ENCODE results near the gene STX5. TPM values are rescaled to one million over a fixed set of nuclear protein-coding genes. Genes with fewer than 3 reads are reported as not detected.
A peak's percentile ranks its signal among the peaks of the same experiment; 100 is the strongest.

Gene STX5
- total and polyA plus RNA-seq, 9 of the 15 experiments (the other 6 are each of a cell fraction or from before 2014, with no cell fraction given): 2.8 to 28.6 (median 23.7) TPM

DNA sequence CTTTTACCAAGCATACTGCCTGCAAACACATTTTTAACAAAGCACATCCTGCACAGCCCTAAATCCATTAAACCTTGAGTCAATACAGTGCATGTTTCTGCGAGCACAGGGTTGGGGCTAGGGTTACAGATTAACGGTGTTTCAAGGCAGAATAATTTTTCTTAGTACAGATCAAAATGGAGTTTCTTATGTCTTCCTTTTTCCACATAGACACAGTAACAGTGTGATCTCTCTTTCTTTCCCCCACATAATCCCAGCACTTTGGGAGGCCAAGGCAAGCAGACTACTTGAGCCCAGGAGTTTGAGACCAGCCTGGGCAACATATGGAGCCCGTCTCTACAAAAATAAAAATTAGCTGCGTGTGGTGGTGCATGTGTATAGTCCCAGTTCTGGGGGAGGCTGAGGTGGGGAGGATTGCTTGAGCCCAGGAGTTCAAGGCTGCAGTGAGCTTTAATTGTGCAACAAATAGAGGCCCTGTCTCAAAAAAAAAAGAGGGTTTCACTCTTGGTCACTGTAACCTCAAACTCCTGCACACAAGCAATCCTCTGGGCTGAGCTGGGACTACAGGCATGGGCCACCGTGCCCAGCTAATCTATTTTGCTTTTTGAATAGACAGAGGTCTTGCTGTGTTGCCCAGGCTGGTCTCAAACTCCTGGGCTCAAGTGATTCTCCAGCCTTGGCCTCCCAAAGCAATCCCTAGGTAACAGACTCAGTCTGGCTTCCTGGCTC, 29.1 kb upstream of the STX5 start (continued):
- TF ChIP-seq HINFP (tag; conservative IDR thresholded peaks at IDR 0.05; ENCODE audit: low read depth) (0 out of 2 replicates have a peak, but pooled peaks have one; percentile 22), ADNP (tag; IDR thresholded peaks at IDR 0.05) (no peak), GABPB1 (CRISPR knock-in tag; IDR thresholded peaks at IDR 0.05) (no peak), ZNF76 (CRISPR knock-in tag; IDR thresholded peaks at IDR 0.05; ENCODE audit: borderline replicate concordance) (peak; percentile 89), BACH1 (tag; IDR thresholded peaks at IDR 0.05) (no peak), ZBTB2 (IDR thresholded peaks at IDR 0.05) (no peak), ZNF174 (CRISPR knock-in tag; IDR thresholded peaks at IDR 0.05) (no peak), ZNF282 (CRISPR knock-in tag; IDR thresholded peaks at IDR 0.05) (no peak), PHF8 (IDR thresholded peaks at IDR 0.05; ENCODE audit: borderline replicate concordance, low read length) (no peak), CBX3 (IDR thresholded peaks at IDR 0.05; ENCODE audit: borderline replicate concordance in 1 of 2, low read length in 2 of 2) (no peak), ZNF324 (CRISPR knock-in tag; IDR thresholded peaks at IDR 0.05) (0 out of 2 replicates have a peak, but pooled peaks have one; percentile 20), CBX8 (IDR thresholded peaks at IDR 0.05; ENCODE audit: borderline replicate concordance, extremely low read depth, low read depth, low read length, poor library complexity, severe bottlenecking) (no peak), ZNF584 (CRISPR knock-in tag; IDR thresholded peaks at IDR 0.05; ENCODE audit: low read depth) (no peak), RAD51 (IDR thresholded peaks at IDR 0.05; ENCODE audit: borderline replicate concordance, low read depth) (no peak), CXXC5 (CRISPR knock-in tag; IDR thresholded peaks at IDR 0.05) (0 out of 2 replicates have a peak, but pooled peaks have one; percentile 23), C11orf30 (IDR thresholded peaks at IDR 0.05; ENCODE audit: low read depth) (no peak)
- TF ChIP-seq, protein P1, sequence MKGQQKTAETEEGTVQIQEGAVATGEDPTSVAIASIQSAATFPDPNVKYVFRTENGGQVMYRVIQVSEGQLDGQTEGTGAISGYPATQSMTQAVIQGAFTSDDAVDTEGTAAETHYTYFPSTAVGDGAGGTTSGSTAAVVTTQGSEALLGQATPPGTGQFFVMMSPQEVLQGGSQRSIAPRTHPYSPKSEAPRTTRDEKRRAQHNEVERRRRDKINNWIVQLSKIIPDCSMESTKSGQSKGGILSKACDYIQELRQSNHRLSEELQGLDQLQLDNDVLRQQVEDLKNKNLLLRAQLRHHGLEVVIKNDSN (CRISPR knock-in tag; IDR thresholded peaks at IDR 0.05): 0 out of 2 replicates have a peak, but pooled peaks have one; percentile 7

All from K562 (cell line).